ENCODE data around the gene RBM47.

GRCh38 chr4:40630335-40631021 lies 814 bp upstream of the RBM47 start:
- TF ChIP-seq, protein P1, sequence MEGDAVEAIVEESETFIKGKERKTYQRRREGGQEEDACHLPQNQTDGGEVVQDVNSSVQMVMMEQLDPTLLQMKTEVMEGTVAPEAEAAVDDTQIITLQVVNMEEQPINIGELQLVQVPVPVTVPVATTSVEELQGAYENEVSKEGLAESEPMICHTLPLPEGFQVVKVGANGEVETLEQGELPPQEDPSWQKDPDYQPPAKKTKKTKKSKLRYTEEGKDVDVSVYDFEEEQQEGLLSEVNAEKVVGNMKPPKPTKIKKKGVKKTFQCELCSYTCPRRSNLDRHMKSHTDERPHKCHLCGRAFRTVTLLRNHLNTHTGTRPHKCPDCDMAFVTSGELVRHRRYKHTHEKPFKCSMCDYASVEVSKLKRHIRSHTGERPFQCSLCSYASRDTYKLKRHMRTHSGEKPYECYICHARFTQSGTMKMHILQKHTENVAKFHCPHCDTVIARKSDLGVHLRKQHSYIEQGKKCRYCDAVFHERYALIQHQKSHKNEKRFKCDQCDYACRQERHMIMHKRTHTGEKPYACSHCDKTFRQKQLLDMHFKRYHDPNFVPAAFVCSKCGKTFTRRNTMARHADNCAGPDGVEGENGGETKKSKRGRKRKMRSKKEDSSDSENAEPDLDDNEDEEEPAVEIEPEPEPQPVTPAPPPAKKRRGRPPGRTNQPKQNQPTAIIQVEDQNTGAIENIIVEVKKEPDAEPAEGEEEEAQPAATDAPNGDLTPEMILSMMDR (IDR thresholded peaks at IDR 0.05; ENCODE audit: insufficient read depth, low read length, poor library complexity, severe bottlenecking): no peak
- TF ChIP-seq EZH2phosphoT487 (conservative IDR thresholded peaks at IDR 0.05; ENCODE audit: low read length): no peak
